SH-SY5Y (cell line): ENCODE data around the gene SSR4.
A peak's percentile ranks its signal among the peaks of the same experiment; 100 is the strongest.

Experiments
- GATA2 ChIP-seq: IDR thresholded peaks from 2 replicates; pipeline ENCODE4 v1.6.1; 2011; ENCODE audit warnings: mild to moderate bottlenecking, low read depth, low read length
- GATA3 ChIP-seq: IDR thresholded peaks from 2 replicates; pipeline ENCODE4 v1.6.1; 2011; ENCODE audit warnings: low read depth, mild to moderate bottlenecking, low read length, moderate library complexity

SSR4 gene

DNA sequence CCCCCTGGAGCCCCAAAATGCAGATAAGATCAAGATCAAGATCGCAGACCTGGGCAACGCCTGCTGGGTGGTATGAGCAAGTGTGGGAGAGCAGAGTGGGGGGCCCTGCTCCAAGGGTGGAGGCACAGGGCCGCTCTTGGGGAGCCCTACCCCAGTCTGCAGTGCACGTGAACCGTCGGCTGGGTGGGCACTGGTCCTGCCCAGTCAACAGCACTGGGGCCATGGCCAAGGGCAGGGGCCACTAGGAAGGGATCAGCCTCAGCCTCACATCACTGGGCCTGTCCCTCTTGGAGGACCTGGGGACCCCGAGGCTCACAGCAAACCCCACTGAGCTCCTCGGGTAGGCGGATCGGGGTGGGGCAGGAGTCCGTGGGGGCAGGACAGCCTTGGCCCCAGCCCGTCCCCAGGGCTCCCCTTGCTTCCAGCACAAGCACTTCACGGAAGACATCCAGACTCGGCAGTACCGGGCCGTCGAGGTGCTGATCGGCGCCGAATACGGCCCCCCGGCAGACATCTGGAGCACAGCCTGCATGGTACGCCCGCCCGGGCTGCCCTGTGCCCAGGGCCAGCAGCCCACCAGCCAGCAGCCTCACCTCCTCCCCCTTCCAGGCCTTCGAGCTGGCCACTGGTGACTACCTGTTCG is 10.0 kb upstream of the SSR4 start:
- no peak for TF ChIP-seq GATA3
- peak; percentile 39; the same call in 1 of the 2 replicates for TF ChIP-seq GATA2

DNA sequence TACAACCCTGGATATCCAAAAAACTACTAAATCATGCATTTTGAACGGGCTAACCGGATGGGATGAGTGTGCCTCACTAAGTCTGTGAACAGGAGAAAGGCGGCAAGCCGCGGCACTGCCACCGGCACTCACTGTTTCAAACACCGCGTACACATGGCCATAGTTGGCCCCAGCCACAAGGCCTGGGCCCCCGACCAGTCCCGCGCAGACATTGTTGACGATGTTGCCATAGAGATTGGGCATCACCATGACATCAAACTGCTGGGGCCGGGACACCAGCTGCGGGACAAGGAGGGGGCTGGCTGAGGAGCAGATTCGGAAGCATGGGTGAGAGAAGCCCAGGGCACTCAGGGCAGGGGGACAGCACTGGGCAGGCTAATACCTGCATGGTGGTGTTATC is 7.8 kb upstream of the SSR4 start:
- no peak for TF ChIP-seq GATA3
- TF ChIP-seq GATA2: no peak

DNA sequence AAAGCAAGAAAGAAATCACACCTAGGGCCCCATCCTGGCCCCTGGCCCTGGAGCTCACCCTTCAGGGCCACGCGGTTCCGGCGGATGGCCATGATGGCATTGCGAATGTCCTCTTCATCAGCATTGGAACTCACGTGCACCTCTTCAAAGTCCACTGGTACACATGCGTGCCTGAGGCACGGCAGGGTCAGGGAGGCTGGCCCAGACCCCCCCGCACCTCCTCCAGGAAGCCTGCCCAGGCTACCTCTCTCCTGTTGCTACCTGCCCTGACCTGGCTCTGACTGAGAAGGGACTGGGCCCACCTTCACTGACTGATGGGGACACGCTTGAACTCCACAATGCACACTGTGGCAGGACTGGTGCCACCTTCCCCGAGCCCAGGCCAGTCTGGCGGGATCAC is 4.8 kb upstream of the SSR4 start:
- TF ChIP-seq GATA3 (no peak), GATA2 (no peak)

DNA sequence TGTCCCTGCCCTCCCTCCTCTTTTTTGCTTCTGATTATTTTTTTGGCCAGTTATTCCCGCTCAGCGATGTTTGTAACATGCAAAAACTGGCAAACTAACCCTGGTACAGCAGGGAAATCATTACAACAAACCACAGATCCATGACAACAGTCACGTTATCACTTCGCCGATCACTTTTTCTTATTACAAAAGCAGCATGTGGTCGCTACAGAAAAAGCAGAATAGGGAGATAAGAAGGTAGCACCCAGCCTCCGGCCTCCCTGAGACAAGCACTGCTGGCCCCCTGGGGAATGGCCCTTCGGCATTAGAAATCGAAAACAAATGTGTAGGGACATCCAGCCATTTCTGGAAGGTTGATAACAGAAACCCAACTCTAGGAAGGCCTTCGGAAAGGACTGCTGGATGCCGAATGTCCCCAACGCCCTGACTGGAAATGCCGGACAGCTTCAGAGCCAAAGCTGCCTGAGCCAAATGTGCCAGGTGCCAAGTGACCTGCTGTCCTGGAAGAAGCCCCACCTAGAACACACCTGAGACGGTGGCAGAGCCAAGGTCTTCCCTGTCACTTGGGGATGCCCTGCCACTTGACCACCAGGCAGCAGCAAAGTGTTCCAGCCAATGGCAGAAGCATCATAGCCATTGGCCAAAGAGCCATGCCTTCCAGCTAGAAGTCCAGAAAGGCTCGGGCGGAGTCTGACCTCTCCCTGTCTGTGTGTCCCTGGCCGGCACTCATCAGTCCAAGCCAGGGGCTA is 3.2 kb upstream of the SSR4 start:
- peak; percentile 82 for TF ChIP-seq GATA2
- TF ChIP-seq GATA3: no peak

DNA sequence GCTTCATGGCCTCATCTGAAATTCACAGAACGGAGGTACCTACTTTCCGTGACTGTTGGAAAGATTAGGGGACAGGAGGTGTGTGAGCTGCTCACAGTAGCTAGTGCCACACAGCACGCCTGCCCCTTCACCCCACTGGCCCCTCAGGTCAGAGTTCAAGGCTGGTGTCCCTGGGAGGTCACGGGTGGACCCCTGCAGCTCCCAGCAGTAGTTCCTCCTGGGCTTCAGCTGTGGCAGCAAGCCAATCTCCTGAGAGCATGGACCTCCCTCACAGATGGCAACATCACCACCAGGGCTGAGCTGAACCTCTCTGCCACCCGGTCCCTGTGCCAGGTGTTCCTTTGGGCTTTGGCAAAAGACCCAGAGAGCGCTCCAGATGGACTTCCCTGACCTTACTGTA is 2.1 kb upstream of the SSR4 start:
- no peak for TF ChIP-seq GATA2
- TF ChIP-seq GATA3: no peak

GRCh38 chrX:153793291-153793690 is 1.2 kb upstream of the SSR4 start:
- no peak for TF ChIP-seq GATA2
- TF ChIP-seq GATA3: no peak

- TF ChIP-seq GATA3 (no peak), GATA2 (no peak)
These were observed 689 bp downstream of the SSR4 start for GRCh38 chrX:153794897-153795816.

- TF ChIP-seq GATA3 (no peak), GATA2 (no peak)
These were observed 3.0 kb downstream of the SSR4 start for GRCh38 chrX:153797415-153798015.

DNA sequence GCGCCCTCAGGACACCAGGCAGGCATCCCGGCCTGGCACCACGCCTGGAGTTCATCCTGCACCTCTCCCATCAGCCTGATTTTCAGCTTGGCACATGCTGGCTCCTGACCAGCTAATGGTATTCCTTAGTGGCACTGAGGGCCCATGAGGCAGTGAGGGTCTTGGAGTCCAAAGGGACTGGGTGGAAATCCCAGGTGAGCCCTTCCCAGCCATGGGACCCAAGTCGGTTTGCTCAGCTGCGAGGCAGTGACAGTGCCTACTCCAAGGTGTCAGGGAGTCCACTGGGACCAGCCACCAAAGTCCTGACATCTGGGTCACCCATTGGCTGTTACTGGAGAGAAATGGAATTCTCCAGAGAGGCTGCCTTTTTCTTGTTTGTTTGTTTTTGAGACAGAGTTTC is 4.9 kb downstream of the SSR4 start:
- TF ChIP-seq GATA3 (no peak), GATA2 (no peak)

- no peak for TF ChIP-seq GATA2
- no peak for TF ChIP-seq GATA3
These were observed 5.8 kb downstream of the SSR4 start for GRCh38 chrX:153800177-153800722.

- TF ChIP-seq GATA3 (no peak), GATA2 (no peak)
These were observed 6.3 kb downstream of the SSR4 start for GRCh38 chrX:153800746-153801145.

- TF ChIP-seq GATA2: no peak
- TF ChIP-seq GATA3: no peak
These were observed 7.2 kb downstream of the SSR4 start for GRCh38 chrX:153801669-153802068.

DNA sequence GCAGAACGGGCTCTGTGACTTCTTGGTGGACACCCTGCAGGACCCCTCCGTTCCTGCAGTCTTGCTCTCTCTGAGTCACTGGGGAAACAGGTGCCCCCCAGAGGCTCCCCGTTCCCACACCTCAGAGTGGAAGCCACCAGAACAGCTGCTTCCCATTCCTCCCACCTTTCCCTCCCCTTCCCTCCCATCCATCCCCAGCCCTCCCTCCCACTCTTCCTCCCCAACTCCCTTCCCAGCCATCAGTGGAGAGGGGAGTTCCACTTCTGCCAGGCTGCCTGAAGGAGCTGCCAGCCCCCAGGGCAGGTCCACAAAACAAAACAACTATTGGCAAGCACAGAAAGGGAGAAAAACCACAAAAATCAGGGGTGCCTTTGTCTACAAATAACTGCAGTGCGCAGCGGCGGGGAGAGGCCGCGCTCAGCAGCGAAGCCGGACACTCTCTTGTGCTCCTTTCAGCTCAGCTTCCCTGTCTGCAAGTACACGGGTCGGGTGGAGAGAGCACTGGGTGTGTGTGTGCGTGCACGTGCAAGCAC is 8.1 kb downstream of the SSR4 start:
- TF ChIP-seq GATA3: no peak
- TF ChIP-seq GATA2: no peak
